ENCODE data around the gene DLGAP4.
"Not testable (repeated sequence)": the region's sequence is repeated elsewhere in the genome, so short reads cannot be mapped to it uniquely, and the experiment has no call there.

The DLGAP4 gene

DNA sequence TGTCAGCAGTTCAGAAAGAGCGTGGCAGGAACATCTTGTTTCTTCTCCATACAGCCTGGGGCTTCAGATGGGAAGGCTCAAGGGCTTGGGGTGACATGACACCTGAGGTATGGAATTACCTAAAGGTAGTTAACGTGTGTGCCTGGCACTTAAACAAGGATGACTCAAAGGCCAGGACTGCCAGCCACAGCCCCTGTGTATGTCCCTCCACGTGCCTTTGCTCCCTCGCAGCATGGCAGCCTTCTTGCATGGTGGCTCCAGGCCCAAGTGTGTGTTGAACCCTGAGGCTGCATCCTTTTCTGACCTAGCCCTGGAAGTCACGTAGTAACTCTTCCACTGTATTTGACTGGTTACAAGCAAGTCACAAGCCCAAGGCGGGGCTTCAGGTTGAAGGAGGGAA, 201.6 kb downstream of the DLGAP4 start:
- no peak for DNase-seq

DNA sequence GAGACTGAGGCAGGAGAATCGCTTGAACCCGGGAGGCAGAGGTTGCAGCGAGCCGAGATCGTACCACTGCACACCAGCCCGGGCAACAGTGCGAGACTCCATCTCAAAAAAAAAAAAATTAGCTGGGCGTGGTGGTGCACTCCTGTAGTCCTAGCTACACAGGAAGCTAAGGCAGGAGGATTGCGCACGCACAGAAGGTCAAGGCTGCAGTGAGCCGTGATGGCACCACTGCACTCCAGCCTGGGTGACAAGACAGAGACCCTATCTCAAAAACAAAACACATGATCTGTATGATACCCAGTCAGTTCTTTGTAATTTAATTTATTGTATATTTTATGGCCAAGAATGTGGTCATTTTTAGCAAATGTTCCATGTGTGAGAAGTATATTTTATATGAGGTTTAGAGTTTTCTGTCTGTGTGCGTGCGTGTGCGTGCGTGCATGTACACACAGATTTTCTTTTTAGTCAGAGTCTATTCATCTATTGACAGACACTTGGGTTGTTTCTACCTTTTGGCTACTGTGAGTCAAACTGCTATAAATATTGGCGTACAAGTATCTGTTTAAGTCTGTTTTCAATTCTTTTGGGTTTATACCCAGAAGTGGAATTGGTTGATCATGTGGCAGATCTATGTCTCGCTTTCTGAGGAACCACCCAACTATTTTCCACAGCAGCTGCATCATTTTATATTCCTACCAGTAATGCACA, 213.0 kb downstream of the DLGAP4 start:
- DNase-seq: no peak

GRCh38 chr20:36519944-36520343, 213.8 kb downstream of the DLGAP4 start:
- DNase-seq: no peak

GRCh38 chr20:36521526-36521925, 215.4 kb downstream of the DLGAP4 start:
- DNase-seq: no peak

DNA sequence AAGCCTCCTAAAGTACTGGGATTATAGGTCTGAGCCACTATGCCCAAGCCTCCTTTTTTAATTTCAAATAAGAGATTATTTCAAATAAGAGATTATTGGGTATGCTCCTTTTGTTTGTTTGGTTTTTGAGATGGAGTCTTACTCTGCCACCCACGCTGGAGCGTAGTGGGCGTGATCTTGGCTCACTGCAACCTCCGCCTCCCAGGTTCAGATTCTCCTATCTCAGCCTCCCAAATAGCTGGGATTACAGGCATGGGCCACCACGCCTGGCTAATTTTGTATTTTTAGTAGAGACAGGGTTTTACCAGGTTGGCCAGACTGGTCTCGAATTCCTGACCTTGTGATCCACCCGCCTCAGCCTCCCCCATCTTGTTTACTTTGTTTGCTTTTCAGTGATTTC, 216.3 kb downstream of the DLGAP4 start:
- not testable (repeated sequence) for DNase-seq

GRCh38 chr20:36523341-36523740, 217.2 kb downstream of the DLGAP4 start:
- no peak for DNase-seq

GRCh38 chr20:36525620-36526365, 219.7 kb downstream of the DLGAP4 start:
- DNase-seq: no peak

GRCh38 chr20:36526521-36527011, 220.4 kb downstream of the DLGAP4 start:
- DNase-seq: no peak

GRCh38 chr20:36527331-36528125, 221.4 kb downstream of the DLGAP4 start:
- no peak for DNase-seq

DNA sequence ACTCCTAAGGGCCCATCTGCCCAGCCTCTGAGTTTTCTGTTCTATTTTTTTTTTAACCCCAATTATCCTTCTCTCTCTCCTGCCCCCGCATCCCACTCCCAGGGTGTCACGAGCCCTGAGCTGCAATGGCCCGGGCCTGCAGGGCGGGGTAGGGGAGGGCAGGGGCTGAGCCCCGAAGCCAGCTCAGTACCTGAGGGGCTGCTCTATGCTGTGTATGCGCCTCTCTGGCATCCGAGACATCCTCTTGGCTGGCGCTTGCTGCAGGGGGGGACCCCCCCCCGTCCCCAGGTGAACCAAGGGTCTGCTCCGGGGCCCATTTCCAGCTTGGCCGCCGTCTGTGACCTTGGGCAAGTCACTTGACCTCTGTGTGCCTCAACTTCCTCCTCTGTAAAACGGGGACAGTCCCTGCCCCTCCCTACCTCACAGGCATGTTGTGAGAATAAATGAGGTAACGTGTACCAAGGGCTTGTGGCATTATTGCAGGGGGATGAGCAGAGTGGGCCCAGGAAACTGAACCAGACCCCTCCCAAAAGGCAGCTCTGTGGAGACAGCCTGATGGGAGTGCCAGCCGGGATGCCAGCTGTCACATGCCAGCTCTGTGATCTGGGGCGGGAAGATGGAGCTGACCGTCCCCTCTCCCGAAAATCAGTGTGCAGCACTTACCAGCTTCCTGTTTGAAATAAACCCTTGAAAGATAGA, 222.2 kb downstream of the DLGAP4 start:
- DNase-seq: no peak

DNA sequence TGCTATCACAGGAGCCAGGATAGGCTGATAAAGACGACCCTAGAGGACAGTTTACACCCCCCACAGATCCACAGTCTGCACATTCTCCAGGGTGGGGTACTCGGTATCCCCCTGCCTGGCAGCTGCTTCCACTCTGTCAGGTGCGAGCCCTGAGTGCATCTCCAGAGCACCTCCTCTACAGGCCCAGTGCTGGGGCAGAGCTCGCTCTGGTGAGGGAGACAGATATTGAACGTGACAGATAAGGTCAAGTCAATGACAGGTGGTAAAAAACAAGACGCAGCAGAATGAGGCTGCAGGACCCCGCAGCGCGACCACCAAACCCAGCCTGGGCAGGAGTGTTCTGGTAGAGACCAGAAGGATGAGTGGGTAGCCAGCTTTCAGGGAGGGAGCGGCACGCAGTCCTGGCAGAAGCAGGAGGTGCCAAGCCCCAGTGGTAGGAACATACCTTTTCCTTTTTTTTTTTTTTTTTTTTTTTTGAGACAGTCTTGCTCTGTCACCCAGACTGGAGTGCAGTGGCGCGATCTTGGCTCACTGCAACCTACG, 222.8 kb downstream of the DLGAP4 start:
- no peak for DNase-seq

GRCh38 chr20:36532388-36532787, 226.2 kb downstream of the DLGAP4 start:
- no peak for DNase-seq

DNA sequence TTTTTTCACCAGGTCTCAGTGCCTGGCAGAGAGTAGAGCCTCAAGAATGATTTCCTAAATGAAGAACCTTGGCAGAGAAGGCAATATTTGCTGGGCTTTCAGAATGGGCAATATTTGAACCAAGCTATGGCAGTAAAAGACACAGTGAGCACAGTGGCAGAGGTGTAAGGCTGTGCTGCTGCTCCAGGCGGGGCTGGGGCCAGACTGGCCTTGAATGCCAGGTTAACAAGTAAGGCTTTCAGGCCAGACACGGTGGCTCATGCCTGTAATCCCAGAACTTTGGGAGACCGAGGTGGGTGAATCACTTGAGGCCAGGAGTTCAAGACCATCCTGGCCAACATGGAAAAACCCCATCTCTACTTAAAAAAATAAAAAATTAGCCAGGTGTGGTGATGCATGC, 226.7 kb downstream of the DLGAP4 start:
- DNase-seq: no peak

GRCh38 chr20:36538026-36538722, 232.0 kb downstream of the DLGAP4 start:
- no peak for DNase-seq

- DNase-seq: no peak
Observed at GRCh38 chr20:36540551-36541211, 234.5 kb downstream of the DLGAP4 start.

- DNase-seq: no peak
Observed at GRCh38 chr20:36541227-36541767, 235.2 kb downstream of the DLGAP4 start, which contains the start of gene MYL9. TSS of gene MYL9 (plus strand) at chr20:36541519. CDS start at chr20:36544885, 3,366 bp downstream.

- DNase-seq: no peak
Observed at GRCh38 chr20:36541768-36542488, 235.8 kb downstream of the DLGAP4 start.

DNA sequence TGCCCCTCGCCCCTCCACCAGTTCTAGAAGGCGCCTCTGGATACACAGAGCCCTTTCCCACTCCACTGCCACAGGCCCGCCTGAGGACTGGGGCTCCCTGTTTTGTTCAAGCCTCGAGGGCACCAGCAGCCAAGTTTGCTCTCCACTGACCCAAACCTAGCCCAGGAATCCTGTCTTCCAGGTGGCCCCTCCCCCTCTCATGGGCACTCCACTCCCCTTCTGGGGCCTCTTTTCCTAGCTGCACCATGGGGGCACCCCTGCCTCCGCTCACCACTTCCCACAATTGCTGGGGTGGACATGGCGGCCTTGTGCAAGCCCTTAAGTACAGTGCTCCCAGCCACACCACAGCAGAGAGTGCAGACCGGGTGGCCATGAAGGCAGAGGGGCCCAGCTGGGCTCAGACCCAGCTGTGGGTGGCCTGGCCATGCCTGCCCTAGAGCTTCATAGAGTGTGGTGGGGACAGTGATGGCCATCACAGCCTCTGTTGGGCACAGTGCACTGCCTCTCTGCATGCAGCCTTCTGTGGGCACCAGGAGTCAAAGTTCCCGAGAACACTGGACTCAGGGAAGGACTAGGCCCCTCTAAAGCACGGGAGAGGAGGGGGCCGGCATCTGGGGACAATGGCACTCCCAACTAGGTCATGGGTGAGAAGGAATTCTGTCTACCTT, 236.5 kb downstream of the DLGAP4 start:
- no peak for DNase-seq
